ENCODE data around the gene MND1.

- TF ChIP-seq CTCF (IDR thresholded peaks at IDR 0.05; ENCODE audit: extremely low read depth in 1 of 2, insufficient read depth in 1 of 2, low read depth in 1 of 2, low read length in 2 of 2) = no peak
- no peak for TF ChIP-seq EZH2 (IDR thresholded peaks at IDR 0.05; ENCODE audit: borderline replicate concordance, low read depth, low read length, severe bottlenecking)
- TF ChIP-seq POLR2A (IDR thresholded peaks at IDR 0.05; ENCODE audit: low read depth, low read length) = no peak
- TF ChIP-seq MAX (IDR thresholded peaks at IDR 0.05; ENCODE audit: insufficient read depth, insufficient read length) = no peak
- no peak for TF ChIP-seq POLR2AphosphoS5 (IDR thresholded peaks at IDR 0.05; ENCODE audit: insufficient read depth, low read depth, low read length)
- TF ChIP-seq FOS (IDR thresholded peaks at IDR 0.05; ENCODE audit: borderline replicate concordance, insufficient read depth, low read length) = no peak
- TF ChIP-seq GATA2 (IDR thresholded peaks at IDR 0.05; ENCODE audit: insufficient read depth, insufficient read length, low read depth, low read length) = no peak
- no peak for TF ChIP-seq JUN (IDR thresholded peaks at IDR 0.05; ENCODE audit: borderline replicate concordance, insufficient read depth, insufficient read length, low read depth)
- TF ChIP-seq MYC (IDR thresholded peaks at IDR 0.05; ENCODE audit: low read depth, low read length) = no peak
Observed at GRCh38 chr4:153342751-153343552, 1.5 kb upstream of the MND1 start.

Data from endothelial cell of umbilical vein (primary cell).